Colonic mucosa (tissue), 4 donors: Measurements from ENCODE around the gene MRPS27. TPM values are rescaled to one million over a fixed set of nuclear protein-coding genes. Genes with fewer than 3 reads are reported as not detected.

Experiments used
- DNase-seq: peaks from one replicate; pipeline ENCODE4 v3.0.0-alpha.2; 2020
- H3K27ac ChIP-seq: fragments of 200-600 bp; one replicate; pipeline ENCODE4 v1.8.0; 2021
- H3K27me3 ChIP-seq: fragments of 200-600 bp; one replicate; pipeline ENCODE4 v1.8.0; 2021
- H3K36me3 ChIP-seq: fragments of 200-600 bp; one replicate; pipeline ENCODE4 v1.8.0; 2021
- H3K4me1 ChIP-seq: fragments of 200-600 bp; one replicate; pipeline ENCODE4 v1.8.0; 2021; ENCODE audit warnings: mild to moderate bottlenecking
- H3K4me3 ChIP-seq: fragments of 200-600 bp; one replicate; pipeline ENCODE4 v1.8.0; 2021
- H3K9ac ChIP-seq, 2 donors: one replicate each; pipeline ENCODE4 v1.7.0; 2013; ENCODE audit warnings: control low read depth in 2 of 2, low read depth in 2 of 2, low read length in 2 of 2
- H3K9me3 ChIP-seq: fragments of 200-600 bp; one replicate; pipeline ENCODE4 v1.8.0; 2021
- intact Hi-C: fragments of 100-400 bp; cut with DNase I; formaldehyde crosslinking; loops from one replicate; pipeline ENCODE4 v1.14.1; 2022
- total RNA-seq, 2 donors: library from RNA; stranded (reverse); fragmentation: NEBNext Ultra II Directional in 1 of 2; extraction: Animal tissue kit (Norgen Biotek cat#: 25700) in 1 of 2; gene quantifications; one replicate each; pipeline ENCODE4 v1.2.1, GENCODE V29; 2021
- TF ChIP-seq, protein P1 (sequence below): fragments of 200-600 bp; IDR thresholded peaks from one replicate; pipeline ENCODE4 v1.8.0; 2022; ENCODE audit warnings: antibody characterized with exemption, mild to moderate bottlenecking
- donor health status: healthy.
- donor health status: DM: no; HTN: no; CAD: no.
- donor health status: DM: no; HTN: no; CAD: no.

MRPS27 gene
- total RNA-seq, 2 donors from 2014 or later, result 46.3 to 56.6 TPM

DNA sequence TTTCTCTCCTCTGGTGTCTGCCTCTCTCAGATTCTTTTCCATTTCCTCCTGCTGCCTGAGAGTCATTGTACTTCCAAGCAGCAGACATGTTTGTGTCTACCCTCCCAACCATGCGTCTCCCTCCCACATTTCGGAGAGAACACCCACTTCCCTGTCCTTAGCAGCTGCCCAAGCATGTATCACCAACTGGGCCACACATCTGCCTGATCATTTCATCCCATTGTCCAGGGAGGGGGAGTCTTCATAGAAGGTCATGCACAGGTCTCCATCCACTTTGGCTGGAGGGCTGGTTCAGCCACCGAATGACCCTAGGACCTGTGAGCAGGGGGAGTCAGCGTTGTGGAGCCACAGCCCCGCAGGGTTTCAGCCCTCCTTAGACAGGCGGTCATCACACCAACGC lies 137.4 kb downstream of the MRPS27 start:
- no peak for DNase-seq
- Histone ChIP-seq H3K9ac (no peak overlapping the region), H3K27ac (no peak overlapping the region), H3K9me3 (no peaks in the 10 kb centered on the region), H3K27me3 (no peaks in the 10 kb centered on the region), H3K36me3 (no peaks in the 10 kb centered on the region), H3K4me1 (no peaks in the 10 kb centered on the region), H3K4me3 (no peak overlapping the region)
- intact Hi-C loops, result no loop called here
- TF ChIP-seq, protein P1, sequence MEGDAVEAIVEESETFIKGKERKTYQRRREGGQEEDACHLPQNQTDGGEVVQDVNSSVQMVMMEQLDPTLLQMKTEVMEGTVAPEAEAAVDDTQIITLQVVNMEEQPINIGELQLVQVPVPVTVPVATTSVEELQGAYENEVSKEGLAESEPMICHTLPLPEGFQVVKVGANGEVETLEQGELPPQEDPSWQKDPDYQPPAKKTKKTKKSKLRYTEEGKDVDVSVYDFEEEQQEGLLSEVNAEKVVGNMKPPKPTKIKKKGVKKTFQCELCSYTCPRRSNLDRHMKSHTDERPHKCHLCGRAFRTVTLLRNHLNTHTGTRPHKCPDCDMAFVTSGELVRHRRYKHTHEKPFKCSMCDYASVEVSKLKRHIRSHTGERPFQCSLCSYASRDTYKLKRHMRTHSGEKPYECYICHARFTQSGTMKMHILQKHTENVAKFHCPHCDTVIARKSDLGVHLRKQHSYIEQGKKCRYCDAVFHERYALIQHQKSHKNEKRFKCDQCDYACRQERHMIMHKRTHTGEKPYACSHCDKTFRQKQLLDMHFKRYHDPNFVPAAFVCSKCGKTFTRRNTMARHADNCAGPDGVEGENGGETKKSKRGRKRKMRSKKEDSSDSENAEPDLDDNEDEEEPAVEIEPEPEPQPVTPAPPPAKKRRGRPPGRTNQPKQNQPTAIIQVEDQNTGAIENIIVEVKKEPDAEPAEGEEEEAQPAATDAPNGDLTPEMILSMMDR, result no peak

DNA sequence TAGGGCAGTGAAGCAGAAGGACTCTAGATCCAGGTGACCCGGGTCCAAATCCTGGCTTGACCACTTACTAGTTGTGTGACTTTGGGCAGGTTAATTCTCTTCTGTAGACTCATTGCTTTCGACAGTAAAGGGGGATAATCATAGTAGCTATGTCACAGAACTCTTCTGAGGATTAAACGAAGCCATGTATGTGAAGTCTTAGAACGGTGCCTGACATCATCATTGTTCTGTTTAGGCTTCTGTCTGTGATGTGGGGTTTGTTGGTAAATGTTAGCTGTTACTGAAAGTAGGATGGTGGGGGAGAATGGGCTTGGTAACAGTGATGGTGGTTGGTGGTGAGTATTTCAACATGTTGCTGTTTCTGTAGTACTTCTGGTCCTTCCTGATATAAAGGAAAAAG lies 139.1 kb downstream of the MRPS27 start:
- intact Hi-C loops, result no loop called here
- TF ChIP-seq, protein P1, result no peak
- H3K36me3 ChIP-seq, result no peaks in the 10 kb centered on the region
- H3K4me1 ChIP-seq, result no peaks in the 10 kb centered on the region
- H3K27ac ChIP-seq, result no peak overlapping the region
- H3K9ac ChIP-seq, result no peak overlapping the region
- DNase-seq, result no peak
- no peaks in the 10 kb centered on the region for H3K9me3 ChIP-seq
- no peak overlapping the region for H3K4me3 ChIP-seq
- no peaks in the 10 kb centered on the region for H3K27me3 ChIP-seq

DNA sequence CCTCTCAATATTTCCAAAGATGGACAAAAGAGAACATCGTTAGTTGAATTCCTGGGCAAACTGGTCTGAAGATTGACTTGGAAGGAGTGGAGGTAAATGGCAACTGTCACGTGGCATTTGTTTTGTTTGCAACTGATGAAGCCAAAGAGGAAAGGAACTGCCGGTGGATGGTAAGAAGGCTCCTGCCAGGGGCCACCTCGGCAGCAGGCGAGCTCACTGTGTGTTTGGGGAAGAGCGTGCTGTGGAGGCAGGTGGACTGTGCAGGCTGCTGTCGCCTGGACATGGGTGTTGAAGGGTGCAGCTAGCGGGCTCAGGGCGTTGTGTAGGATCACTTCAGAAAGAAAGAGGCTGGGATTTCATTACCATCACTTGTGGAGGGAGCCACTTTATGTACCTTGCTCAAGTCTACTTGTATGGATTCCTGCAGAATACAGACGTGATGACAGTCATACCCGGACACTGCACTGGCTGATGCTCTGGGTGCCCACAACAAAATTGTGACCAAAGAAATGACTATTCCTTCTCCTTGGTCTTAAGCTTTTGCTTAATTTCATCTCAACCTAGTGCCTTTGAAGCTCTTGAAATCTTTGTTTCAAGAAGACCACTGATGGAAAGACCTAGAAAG lies 140.1 kb downstream of the MRPS27 start:
- no peak overlapping the region for H3K4me3 ChIP-seq
- no peak overlapping the region for H3K27ac ChIP-seq
- intact Hi-C loops, result no loop called here

DNA sequence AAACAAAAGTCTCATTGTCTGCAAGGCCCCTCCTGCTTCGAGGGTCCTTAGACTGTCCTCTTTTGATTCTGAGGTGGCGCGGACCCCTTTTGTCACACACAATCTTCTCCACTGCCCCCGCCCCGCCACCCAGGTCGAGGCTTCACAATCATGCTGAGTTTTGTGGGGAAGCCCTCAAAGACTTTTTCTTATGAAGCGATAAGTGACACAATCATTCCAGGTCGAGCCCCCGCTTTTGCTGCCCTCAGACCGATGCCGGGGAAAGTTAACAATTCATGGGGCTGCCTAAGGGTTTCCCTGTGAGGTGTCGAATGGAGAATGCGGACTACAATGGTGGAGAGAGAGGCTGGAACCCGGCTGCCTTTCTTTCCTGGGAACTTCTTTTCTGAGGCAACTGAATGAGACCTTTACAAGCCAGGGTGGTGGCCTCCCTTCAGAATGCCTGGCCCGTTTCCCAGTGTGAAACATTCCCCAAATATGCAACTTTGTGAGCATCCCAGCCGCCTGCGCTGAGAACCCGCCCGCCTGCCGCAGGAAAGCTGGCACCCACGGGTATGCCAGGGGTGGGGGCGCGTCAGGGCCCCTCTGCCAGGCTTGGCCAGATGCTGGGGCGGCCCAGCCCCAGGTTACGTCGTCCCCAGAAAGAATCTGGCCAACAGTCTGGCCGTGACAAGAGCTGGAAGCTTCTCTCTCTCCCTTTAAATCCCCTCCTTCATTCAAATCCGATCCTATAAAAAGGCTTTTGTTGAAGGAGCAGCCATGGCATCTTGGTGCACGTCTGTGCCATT lies 140.8 kb downstream of the MRPS27 start:
- intact Hi-C loops, result no loop called here
- peak; percentile 27 for DNase-seq
- Histone ChIP-seq H3K27ac (no peak overlapping the region), H3K9me3 (no peaks in the 10 kb centered on the region), H3K4me3 (no peak overlapping the region), H3K4me1 (no peaks in the 10 kb centered on the region), H3K27me3 (no peaks in the 10 kb centered on the region), H3K9ac (peak overlapping the region in 1 of 2 donors; percentile 14), H3K36me3 (no peaks in the 10 kb centered on the region)
- TF ChIP-seq, protein P1, result no peak

More for the DNA sequence above, 140.1 kb downstream of the MRPS27 start:
- Histone ChIP-seq H3K9ac (peak overlapping the region in 1 of 2 donors; percentile 14), H3K4me1 (no peaks in the 10 kb centered on the region), H3K27me3 (no peaks in the 10 kb centered on the region), H3K9me3 (no peaks in the 10 kb centered on the region), H3K36me3 (no peaks in the 10 kb centered on the region)
- DNase-seq, result no peak
- TF ChIP-seq, protein P1, result no peak

DNA sequence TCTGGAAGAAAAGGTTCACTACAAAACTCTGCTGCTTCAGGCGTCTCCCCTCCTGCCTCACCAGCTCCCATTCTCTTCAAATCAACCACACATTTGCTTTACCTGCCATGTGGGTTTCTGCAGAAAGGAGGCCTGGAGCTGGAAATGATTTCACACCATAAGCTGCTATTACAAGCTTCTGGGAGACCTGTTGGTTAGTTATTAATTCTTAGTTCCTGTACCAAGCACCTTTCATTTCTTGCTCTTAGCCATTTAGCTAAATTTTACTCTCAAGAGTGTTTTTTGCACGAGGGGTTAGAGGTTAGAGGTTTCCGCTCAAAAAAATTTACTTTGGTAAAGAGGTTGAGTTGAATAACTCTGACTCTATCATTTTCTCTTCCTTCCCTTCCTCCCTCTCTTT lies 142.5 kb downstream of the MRPS27 start:
- no peaks in the 10 kb centered on the region for H3K36me3 ChIP-seq
- no peak overlapping the region for H3K27ac ChIP-seq
- no peak overlapping the region for H3K9ac ChIP-seq
- TF ChIP-seq, protein P1, result no peak
- no peaks in the 10 kb centered on the region for H3K9me3 ChIP-seq
- H3K4me1 ChIP-seq, result no peaks in the 10 kb centered on the region
- no peak overlapping the region for H3K4me3 ChIP-seq
- intact Hi-C loops, result no loop called here
- no peaks in the 10 kb centered on the region for H3K27me3 ChIP-seq
- no peak for DNase-seq
